Inflammatory macrophage (primary cell): ENCODE measurements around the gene ANGPTL7.
"Not testable (repeated sequence)": the region's sequence is repeated elsewhere in the genome, so short reads cannot be mapped to it uniquely, and the experiment has no call there.

ENCODE experiments used
- DNase-seq, 2 donors: peaks; one replicate each; pipeline ENCODE4 v3.0.0-alpha.2; 2020 to 2022

Gene ANGPTL7

GRCh38 chr1:11170102-11170501, 19.1 kb upstream of the ANGPTL7 start:
- DNase-seq: no peak

DNA sequence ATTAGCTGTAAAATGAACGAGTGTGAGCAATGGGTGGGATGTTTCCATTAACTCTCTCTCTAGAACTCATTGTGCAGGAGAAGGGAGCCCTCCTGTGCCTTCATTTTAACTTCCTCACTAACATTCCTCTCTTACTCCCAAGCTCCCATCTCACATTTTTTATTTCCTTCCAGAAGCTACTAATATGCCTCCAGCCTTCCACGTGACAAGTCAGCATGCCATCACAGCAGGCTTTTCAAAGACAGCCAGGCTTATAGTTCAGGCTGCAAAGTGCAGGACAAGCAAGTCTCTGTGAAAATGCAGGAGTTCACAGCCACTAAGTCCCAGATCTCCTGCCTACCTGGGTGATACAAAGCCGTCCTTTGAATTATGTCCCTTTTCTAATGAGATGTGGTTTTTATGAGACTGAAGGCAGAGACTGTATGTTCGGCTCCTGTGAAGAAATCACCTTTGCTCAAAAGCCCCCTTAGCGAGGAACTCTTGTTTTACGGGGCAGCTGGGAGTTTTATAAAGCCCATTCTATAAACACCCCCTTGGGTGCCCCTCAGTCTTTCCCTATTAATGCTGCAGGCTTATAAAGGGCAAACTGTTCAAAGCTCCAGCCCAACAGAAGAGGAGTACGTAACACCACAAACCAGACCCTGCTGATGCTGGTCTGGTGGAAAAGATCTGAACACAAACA, 14.8 kb upstream of the ANGPTL7 start:
- no peak for DNase-seq

DNA sequence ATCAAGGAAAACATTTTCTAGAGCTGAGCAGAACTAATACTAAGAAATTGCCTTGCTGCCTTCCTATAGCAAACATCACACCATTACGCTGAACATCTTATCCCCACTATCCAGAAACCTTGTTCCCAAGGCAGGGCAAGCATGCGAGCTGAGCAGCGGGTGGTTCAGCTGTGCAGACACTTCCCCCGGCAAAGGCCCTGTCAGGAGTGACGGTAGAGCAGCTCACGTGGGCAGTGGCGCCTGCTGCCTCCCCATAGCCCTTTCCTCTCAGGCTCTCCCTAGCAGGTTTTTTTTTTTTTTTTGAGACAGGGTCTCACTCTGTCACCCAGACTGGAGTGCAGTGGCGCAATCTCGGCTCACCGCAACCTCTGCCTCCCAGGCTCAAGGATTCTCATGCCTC, 13.7 kb upstream of the ANGPTL7 start:
- DNase-seq: no peak

DNA sequence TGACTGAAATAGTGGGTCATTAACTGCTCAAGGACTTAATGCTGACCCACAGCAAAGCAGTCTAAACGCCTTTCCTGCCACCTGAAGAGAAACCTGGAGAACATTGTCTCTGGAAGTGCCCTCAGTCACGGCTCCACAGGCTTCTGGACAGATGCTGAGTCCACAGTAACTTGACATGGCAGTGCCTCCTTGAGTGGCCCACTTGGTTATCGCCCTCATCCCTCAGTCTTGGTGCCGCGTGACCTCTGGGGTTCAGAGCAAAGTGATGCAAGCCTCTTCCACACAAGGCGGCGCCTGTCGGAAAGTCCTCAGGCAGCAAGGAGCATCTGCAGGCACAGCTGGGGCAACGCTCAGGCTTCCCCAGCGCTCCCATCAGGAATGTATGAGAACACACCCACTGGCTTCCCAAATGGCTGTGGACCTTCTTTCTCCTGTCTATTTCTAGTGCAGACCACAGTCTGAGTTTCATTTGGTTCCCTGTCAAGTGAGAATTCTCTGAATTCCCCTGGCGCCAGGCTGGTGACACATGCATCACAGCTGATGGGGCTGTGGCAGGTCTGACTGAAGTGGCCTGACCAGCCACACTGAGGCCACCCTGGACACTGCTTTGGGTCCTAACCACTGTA, 13.0 kb upstream of the ANGPTL7 start:
- no peak for DNase-seq

GRCh38 chr1:11178021-11179015, 10.8 kb upstream of the ANGPTL7 start:
- no peak for DNase-seq

- DNase-seq: no peak
Observed at GRCh38 chr1:11179125-11179524, 10.0 kb upstream of the ANGPTL7 start.

DNA sequence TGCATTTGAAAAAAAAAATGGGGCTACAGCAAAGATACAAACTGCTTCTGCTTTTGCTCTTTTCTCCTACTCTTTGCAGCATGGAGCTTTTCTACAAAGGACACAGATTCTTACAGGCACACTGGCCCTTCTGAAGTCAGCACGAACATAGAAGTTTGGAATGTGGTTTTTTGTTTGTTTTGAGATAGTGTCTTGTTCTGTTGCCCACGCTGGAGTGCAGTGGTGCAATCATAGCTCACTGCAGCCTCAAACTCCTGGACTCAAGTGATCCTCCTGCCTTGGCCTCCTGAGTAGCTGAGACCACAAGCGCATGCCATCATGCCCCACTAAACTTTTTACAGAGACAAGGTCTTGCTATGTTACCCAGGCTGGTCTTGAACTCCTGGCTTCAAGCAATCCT, 9.4 kb upstream of the ANGPTL7 start:
- DNase-seq: not testable (repeated sequence)

GRCh38 chr1:11180342-11180744, 8.8 kb upstream of the ANGPTL7 start:
- no peak for DNase-seq

GRCh38 chr1:11182884-11183283, 6.3 kb upstream of the ANGPTL7 start:
- DNase-seq: no peak

GRCh38 chr1:11184973-11185372, 4.2 kb upstream of the ANGPTL7 start:
- DNase-seq: no peak

DNA sequence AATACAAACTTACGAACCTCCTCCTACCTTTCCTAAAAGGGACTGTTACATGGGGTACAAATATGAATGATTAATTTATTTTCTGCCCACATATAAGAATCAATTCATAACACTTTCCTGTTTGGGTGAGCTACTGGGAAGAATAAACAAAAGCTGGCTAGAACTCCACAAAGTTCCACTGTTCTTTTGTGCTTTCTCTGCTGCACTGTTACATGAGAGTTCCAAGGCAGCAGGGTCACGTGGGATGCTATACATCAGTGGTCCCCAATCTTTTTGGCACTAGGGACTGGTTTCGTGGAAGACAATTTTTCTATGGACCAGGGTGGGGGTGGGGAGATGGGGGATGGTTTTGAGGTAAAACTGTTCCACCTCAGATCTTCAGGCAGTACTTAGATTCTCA, 2.2 kb upstream of the ANGPTL7 start:
- no peak for DNase-seq

GRCh38 chr1:11187494-11187893, 1.7 kb upstream of the ANGPTL7 start:
- DNase-seq: no peak

GRCh38 chr1:11187931-11188330, 1.2 kb upstream of the ANGPTL7 start:
- DNase-seq: no peak

GRCh38 chr1:11188381-11188780, 774 bp upstream of the ANGPTL7 start:
- DNase-seq: no peak

DNA sequence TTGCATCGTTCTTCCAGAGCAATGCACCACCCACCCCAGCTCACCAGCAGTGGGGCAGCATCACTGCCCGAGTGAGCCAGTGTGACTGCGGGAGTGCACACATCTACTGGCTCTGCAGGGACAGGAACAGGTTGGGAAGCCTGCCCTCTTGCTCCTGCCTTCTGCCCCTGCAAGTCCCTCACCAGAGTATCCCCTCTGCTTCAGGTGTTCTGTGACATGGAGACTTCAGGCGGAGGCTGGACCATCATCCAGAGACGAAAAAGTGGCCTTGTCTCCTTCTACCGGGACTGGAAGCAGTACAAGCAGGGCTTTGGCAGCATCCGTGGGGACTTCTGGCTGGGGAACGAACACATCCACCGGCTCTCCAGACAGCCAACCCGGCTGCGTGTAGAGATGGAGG, 4.2 kb downstream of the ANGPTL7 start:
- no peak for DNase-seq

- DNase-seq: no peak
Observed at GRCh38 chr1:11194407-11195176, 5.4 kb downstream of the ANGPTL7 start.

DNA sequence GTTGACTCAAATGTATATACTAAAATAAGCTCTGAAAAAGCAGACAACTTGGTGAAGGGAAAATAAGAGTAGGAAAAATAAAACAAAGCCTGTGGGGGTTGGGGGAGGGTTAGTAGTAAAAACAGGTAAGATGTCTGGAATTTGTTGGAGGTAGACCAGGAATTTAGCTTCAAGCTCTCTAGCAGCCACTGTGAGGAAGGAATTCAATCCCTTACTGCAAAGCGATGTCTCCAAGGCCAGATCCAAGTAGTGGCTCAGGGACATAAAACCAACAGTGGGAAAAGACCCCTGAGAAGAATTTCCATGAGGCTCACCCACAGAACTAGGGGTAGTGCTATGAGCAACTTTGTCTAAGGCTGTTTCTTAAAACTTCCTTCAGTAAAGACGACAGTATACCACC, 7.8 kb downstream of the ANGPTL7 start:
- no peak for DNase-seq

GRCh38 chr1:11197359-11197758, 8.2 kb downstream of the ANGPTL7 start:
- no peak for DNase-seq

DNA sequence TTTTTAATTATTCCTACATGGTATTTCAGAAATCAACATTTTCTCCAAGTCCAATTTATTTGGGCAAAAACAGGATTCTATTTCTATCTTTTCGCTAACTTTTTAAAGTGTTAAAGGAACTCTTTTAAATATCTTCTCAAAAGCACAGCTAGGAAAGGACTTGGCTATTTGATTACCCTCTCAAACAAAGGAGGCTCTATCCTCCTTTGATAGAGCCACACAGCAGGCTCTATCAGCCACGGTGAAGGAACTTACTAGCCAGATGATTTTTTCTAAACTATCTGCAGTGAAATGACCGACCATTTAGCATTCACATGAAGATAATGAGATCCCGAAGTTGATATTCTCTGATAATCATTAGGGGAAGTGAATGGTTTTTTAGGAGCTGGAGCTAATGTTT, 9.1 kb downstream of the ANGPTL7 start:
- DNase-seq: no peak

- DNase-seq: no peak
Observed at GRCh38 chr1:11198851-11199594, 9.9 kb downstream of the ANGPTL7 start.

DNA sequence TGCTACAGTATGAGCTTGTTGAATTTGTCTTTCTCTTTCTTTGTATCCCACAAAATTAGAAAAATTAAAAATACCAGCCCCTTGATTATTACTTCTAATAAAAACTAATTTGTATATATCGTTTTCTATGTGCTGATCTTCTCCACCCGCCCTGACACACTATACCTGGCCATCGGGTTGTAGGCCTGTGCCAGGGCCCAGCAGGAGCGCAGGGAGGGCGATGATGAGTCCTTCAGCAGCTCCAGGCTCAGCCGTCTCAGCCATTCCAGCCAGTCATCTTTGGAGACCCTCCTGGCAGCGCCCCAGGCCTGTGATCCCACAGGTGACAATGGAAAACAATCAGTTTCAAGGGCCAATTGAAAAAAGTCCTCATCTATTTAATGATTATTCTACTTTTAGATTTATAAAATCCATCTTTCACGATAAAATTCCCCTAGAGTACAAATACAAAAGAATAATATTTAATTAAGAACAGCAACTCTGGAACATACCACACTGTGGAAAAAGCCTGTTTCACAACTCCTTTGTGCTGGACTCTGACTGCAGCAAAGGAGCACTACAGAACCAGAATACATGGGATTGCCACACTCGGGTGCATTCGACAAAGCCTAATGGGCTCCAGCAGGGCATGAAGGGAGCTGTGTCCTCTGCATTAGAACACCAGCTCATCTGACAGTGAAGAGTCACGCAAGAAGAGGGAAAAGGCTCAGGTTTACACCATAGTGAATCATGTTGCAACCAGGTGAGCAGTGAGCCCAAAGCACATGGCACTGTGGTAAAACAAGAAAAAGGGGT, 15.4 kb downstream of the ANGPTL7 start:
- no peak for DNase-seq
